SIG-M5 (cell line): ENCODE data around the gene ANLN.
"Not testable (repeated sequence)": the region's sequence is repeated elsewhere in the genome, so short reads cannot be mapped to it uniquely, and the experiment has no call there.

ENCODE experiments used
- DNase-seq: peaks from one replicate; lab custom pipeline; 2025; lab: John Stamatoyannopoulos, UW

Gene ANLN

GRCh38 chr7:36378555-36378954 lies 11.1 kb upstream of the ANLN start:
- DNase-seq: not testable (repeated sequence)

- DNase-seq: no peak
These were observed 9.7 kb upstream of the ANLN start for GRCh38 chr7:36379831-36380504.

GRCh38 chr7:36381056-36381455 lies 8.6 kb upstream of the ANLN start:
- no peak for DNase-seq

- not testable (repeated sequence) for DNase-seq
These were observed 6.4 kb upstream of the ANLN start for GRCh38 chr7:36383284-36383683.

GRCh38 chr7:36385646-36386045 lies 4.0 kb upstream of the ANLN start:
- DNase-seq: not testable (repeated sequence)

GRCh38 chr7:36387435-36388231 lies 2.0 kb upstream of the ANLN start:
- no peak for DNase-seq

GRCh38 chr7:36388423-36388822 lies 1.2 kb upstream of the ANLN start:
- no peak for DNase-seq

GRCh38 chr7:36390199-36391090 lies 783 bp downstream of the ANLN start:
- DNase-seq: no peak

GRCh38 chr7:36391436-36392198 lies 2.0 kb downstream of the ANLN start:
- DNase-seq: no peak

- DNase-seq: no peak
These were observed 4.2 kb downstream of the ANLN start for GRCh38 chr7:36393826-36394225.

GRCh38 chr7:36395171-36395894 lies 5.7 kb downstream of the ANLN start:
- DNase-seq: no peak

- DNase-seq: no peak
These were observed 6.5 kb downstream of the ANLN start for GRCh38 chr7:36396150-36396549.

- no peak for DNase-seq
These were observed 10.4 kb downstream of the ANLN start for GRCh38 chr7:36400036-36400435.

- no peak for DNase-seq
These were observed 10.9 kb downstream of the ANLN start for GRCh38 chr7:36400606-36401005.

GRCh38 chr7:36403452-36403851 lies 13.8 kb downstream of the ANLN start:
- no peak for DNase-seq

GRCh38 chr7:36404639-36405408 lies 15.2 kb downstream of the ANLN start:
- no peak for DNase-seq

- DNase-seq: no peak
These were observed 15.7 kb downstream of the ANLN start for GRCh38 chr7:36405409-36405803.

GRCh38 chr7:36406156-36406555 lies 16.5 kb downstream of the ANLN start:
- DNase-seq: no peak

GRCh38 chr7:36407636-36408550 lies 18.2 kb downstream of the ANLN start:
- DNase-seq: no peak
